ENCODE data around the gene ABTB1.

- TF ChIP-seq, protein P1, sequence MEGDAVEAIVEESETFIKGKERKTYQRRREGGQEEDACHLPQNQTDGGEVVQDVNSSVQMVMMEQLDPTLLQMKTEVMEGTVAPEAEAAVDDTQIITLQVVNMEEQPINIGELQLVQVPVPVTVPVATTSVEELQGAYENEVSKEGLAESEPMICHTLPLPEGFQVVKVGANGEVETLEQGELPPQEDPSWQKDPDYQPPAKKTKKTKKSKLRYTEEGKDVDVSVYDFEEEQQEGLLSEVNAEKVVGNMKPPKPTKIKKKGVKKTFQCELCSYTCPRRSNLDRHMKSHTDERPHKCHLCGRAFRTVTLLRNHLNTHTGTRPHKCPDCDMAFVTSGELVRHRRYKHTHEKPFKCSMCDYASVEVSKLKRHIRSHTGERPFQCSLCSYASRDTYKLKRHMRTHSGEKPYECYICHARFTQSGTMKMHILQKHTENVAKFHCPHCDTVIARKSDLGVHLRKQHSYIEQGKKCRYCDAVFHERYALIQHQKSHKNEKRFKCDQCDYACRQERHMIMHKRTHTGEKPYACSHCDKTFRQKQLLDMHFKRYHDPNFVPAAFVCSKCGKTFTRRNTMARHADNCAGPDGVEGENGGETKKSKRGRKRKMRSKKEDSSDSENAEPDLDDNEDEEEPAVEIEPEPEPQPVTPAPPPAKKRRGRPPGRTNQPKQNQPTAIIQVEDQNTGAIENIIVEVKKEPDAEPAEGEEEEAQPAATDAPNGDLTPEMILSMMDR (conservative IDR thresholded peaks at IDR 0.05; ENCODE audit: low read depth, low read length) = no peak
- TF ChIP-seq EZH2 (IDR thresholded peaks at IDR 0.05; ENCODE audit: low read length, unreplicated experiment) (no peak), EZH2phosphoT487 (IDR thresholded peaks at IDR 0.05; ENCODE audit: borderline replicate concordance, low read length) (no peak)
These were observed 37.6 kb downstream of the ABTB1 start for GRCh38 chr3:127710155-127710941.
